K562 (cell line): ENCODE measurements around the gene HEMK1. TPM values are rescaled to one million over a fixed set of nuclear protein-coding genes. Genes with fewer than 3 reads are reported as not detected.
A peak's percentile ranks its signal among the peaks of the same experiment; 100 is the strongest.

Experiments used
- BACH1 ChIP-seq: fragments of 200-800 bp; sonication (Bioruptor generic); IDR thresholded peaks from 2 replicates; pipeline ENCODE4 v1.6.1; 2016; ENCODE audit warnings: missing genetic modification characterization, missing compliant biosample characterization
- C11orf30 ChIP-seq: fragments of 450-650 bp; IDR thresholded peaks from 2 replicates; pipeline ENCODE4 v1.6.1; 2016; ENCODE audit warnings: low read depth, mild to moderate bottlenecking
- CHD4 ChIP-seq: fragments of 200-600 bp; sonication (generic); IDR thresholded peaks from 3 replicates; pipeline ENCODE4 v1.6.1; 2012; ENCODE audit warnings: low read depth, mild to moderate bottlenecking, mixed read lengths, low read length, inconsistent platforms; ENCODE audit not compliant: insufficient read depth, insufficient replicate concordance, poor library complexity, severe bottlenecking
- EHMT2 ChIP-seq: fragments of 450-650 bp; IDR thresholded peaks from 2 replicates; pipeline ENCODE4 v1.6.1; 2018; ENCODE audit warnings: antibody characterized with exemption
- FOXJ2 ChIP-seq: fragments of 200-800 bp; sonication (Bioruptor generic); IDR thresholded peaks from 2 replicates; pipeline ENCODE4 v1.6.1; 2016; ENCODE audit warnings: missing genetic modification characterization, missing compliant biosample characterization
- GABPB2 ChIP-seq: fragments of 250-450 bp; sonication (Bioruptor Pico); conservative IDR thresholded peaks from 2 replicates; pipeline ENCODE4 v1.5.1; 2021; ENCODE audit warnings: mild to moderate bottlenecking
- KLF10 ChIP-seq: fragments of 250-450 bp; sonication (Bioruptor Pico); IDR thresholded peaks from 2 replicates; pipeline ENCODE4 v1.6.1; 2021; ENCODE audit warnings: matching md5 sums
- MAFF ChIP-seq: IDR thresholded peaks from 2 replicates; pipeline ENCODE4 v1.6.1; 2012; ENCODE audit warnings: low read length, improper control_type of control experiment
- MECOM ChIP-seq: fragments of 250-450 bp; sonication (Bioruptor Pico); IDR thresholded peaks from 2 replicates; pipeline ENCODE4 v1.8.0; 2022; ENCODE audit warnings: inconsistent platforms
- PHB ChIP-seq: fragments of 250-450 bp; sonication (Bioruptor Pico); IDR thresholded peaks from 2 replicates; pipeline ENCODE4 v1.5.0; 2021
- POLR2A ChIP-seq: fragments of 450-650 bp; conservative IDR thresholded peaks from 2 replicates; pipeline ENCODE4 v1.6.1; 2016
- POLR2AphosphoS2 ChIP-seq: IDR thresholded peaks from 2 replicates; pipeline ENCODE4 v1.6.1; 2012; ENCODE audit warnings: low read length, improper control_type of control experiment
- RBM25 ChIP-seq: fragments of 200-400 bp; formaldehyde crosslinking; IDR thresholded peaks from 2 replicates; pipeline ENCODE4 v1.6.1; 2018; ENCODE audit warnings: low read length, low read depth, moderate library complexity; ENCODE audit not compliant: severe bottlenecking
- RNF2 ChIP-seq: sonication (generic); IDR thresholded peaks from 2 replicates; pipeline ENCODE4 v1.6.1; 2016
- SIRT6 ChIP-seq: IDR thresholded peaks from one replicate; pipeline ENCODE4 v1.6.1; 2012; ENCODE audit warnings: low read depth, mild to moderate bottlenecking, control low read depth, inconsistent platforms, low read length, moderate library complexity
- SMARCB1 ChIP-seq: IDR thresholded peaks from 2 replicates; pipeline ENCODE4 v1.6.1; 2011; ENCODE audit warnings: improper control_type of control experiment, low read depth; ENCODE audit not compliant: insufficient read length
- TSC22D4 ChIP-seq: fragments of 450-650 bp; IDR thresholded peaks from 2 replicates; pipeline ENCODE4 v1.6.1; 2016; ENCODE audit warnings: missing genetic modification characterization, missing biosample characterization, control low read depth
- XRCC3 ChIP-seq: fragments of 450-650 bp; IDR thresholded peaks from 2 replicates; pipeline ENCODE4 v1.6.1; 2017; ENCODE audit warnings: mild to moderate bottlenecking, moderate library complexity
- YBX1 ChIP-seq: fragments of 450-650 bp; IDR thresholded peaks from 2 replicates; pipeline ENCODE4 v1.7.1; 2016; ENCODE audit warnings: mild to moderate bottlenecking
- ZNF143 ChIP-seq: sonication (generic); formaldehyde crosslinking; IDR thresholded peaks from 2 replicates; pipeline ENCODE4 v1.9.0; 2022; ENCODE audit warnings: mild to moderate bottlenecking, missing genetic modification reagents
- ZNF24 ChIP-seq: fragments of 450-650 bp; IDR thresholded peaks from 2 replicates; pipeline ENCODE4 v1.6.1; 2016
- ZNF699 ChIP-seq: fragments of 250-450 bp; sonication (Bioruptor Pico); IDR thresholded peaks from 2 replicates; pipeline ENCODE4 v1.8.0; 2021; ENCODE audit warnings: mild to moderate bottlenecking, moderate library complexity; ENCODE audit not compliant: insufficient replicate concordance
- polyA plus RNA-seq, 8 experiments: library from polyadenylated mRNA; depleted of rRNA in 4 of 8; stranded (reverse) in 5 of 8; unstranded in 3 of 8; fragments of >200 nt; fragmentation: Nextera tagmentation in 2 of 8; fragmentation: Illumina TruSeq in 1 of 8; extraction: Ambion mirVana in 2 of 8; extraction: Trizol in 1 of 8; gene quantifications; 2 replicates each; pipeline versions ENCODE4 v1.2.1 to v1.2.3, GENCODE V29; 2011 to 2014; ENCODE audit warnings: inconsistent platforms in 1 of 8, missing spikeins in 1 of 8
- total RNA-seq, 7 experiments: library from RNA; depleted of rRNA in 6 of 7; stranded (reverse); fragments of >200 nt in 6 of 7; fragmentation: Illumina TruSeq in 2 of 7; extraction: Trizol in 2 of 7; gene quantifications; 2 replicates each; pipeline versions ENCODE4 v1.2.1 to v1.2.3, GENCODE V29; 2011 to 2021; ENCODE audit warnings: low replicate concordance in 1 of 7
- TF ChIP-seq, protein P1 (sequence below): sonication (generic); formaldehyde crosslinking; IDR thresholded peaks from 2 replicates; pipeline ENCODE4 v1.8.1; 2023; ENCODE audit warnings: mild to moderate bottlenecking, missing genetic modification reagents, moderate library complexity
- TF ChIP-seq, protein P2 (sequence below), 3 experiments: fragments of 200-800 bp in 1 of 3; fragments of 250-450 bp in 1 of 3; fragments of 450-650 bp in 1 of 3; sonication (Bioruptor Pico) in 1 of 3; sonication (Bioruptor generic) in 1 of 3; formaldehyde crosslinking in 1 of 3; IDR thresholded peaks; 2 replicates each; pipeline versions ENCODE4 v1.6.1 to v1.8.0; 2016 to 2022; ENCODE audit warnings: mild to moderate bottlenecking in 2 of 3, missing genetic modification characterization in 2 of 3, missing compliant biosample characterization in 1 of 3, moderate library complexity in 1 of 3
- TF ChIP-seq, protein P3 (sequence below): sonication (generic); formaldehyde crosslinking; IDR thresholded peaks from 2 replicates; pipeline ENCODE4 v1.9.0; 2022; ENCODE audit warnings: mild to moderate bottlenecking, missing genetic modification reagents

HEMK1 gene
- total and polyA plus RNA-seq, 9 of the 15 experiments (the other 6 are each of a cell fraction or from before 2014, with no cell fraction given) = 2.0 to 16.8 (median 11.4) TPM

DNA sequence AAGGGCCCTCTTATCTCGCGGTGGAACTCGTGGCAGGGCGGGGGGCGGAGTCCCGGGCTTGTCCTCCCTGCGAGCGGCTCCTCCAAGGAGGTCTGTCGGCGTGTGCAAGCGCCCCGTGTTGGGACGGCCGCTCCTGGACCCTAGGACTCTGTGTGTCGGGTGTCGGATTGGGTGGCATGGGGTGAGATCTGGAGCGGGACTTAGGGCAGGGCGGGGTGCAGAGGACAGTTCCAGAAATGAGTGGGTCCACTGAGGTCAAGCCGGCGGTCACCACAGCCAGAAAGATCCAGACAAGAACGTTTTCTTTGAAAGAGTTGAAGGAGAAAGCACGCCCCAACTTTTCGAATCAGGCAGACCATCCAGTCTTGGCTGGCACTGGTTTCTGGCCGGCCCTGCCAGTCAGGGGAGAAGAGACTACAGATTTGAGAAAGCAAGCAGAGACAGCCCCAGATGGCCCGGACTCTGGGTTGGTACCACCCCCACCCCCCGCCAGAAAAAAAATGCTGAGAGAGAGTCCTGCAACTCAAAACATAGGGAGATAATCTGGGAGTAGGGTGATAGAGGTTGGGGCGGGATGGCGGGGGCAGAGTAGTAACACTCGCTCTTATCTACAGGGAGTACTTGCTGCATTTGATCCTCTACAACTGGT is 43.0 kb downstream of the HEMK1 start (continued):
- TF ChIP-seq, protein P1, sequence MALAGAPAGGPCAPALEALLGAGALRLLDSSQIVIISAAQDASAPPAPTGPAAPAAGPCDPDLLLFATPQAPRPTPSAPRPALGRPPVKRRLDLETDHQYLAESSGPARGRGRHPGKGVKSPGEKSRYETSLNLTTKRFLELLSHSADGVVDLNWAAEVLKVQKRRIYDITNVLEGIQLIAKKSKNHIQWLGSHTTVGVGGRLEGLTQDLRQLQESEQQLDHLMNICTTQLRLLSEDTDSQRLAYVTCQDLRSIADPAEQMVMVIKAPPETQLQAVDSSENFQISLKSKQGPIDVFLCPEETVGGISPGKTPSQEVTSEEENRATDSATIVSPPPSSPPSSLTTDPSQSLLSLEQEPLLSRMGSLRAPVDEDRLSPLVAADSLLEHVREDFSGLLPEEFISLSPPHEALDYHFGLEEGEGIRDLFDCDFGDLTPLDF (CRISPR knock-in tag) = no peak
- TF ChIP-seq C11orf30 (0 out of 2 replicates have a peak, but pooled peaks have one; percentile 20), PHB (CRISPR knock-in tag) (no peak), ZNF24 (peak; percentile 43; the same call in 1 of the 2 replicates), POLR2A (peak; percentile 73), XRCC3 (no peak), TSC22D4 (no peak), BACH1 (tag) (no peak), KLF10 (CRISPR knock-in tag) (no peak), FOXJ2 (0 out of 2 replicates have a peak, but pooled peaks have one; percentile 34), CHD4 (no peak), POLR2AphosphoS2 (no peak; the same call in 1 of the 2 replicates), EHMT2 (no peak), RNF2 (peak; percentile 6; the same call in 1 of the 2 replicates), RBM25 (no peak), SMARCB1 (no peak), MAFF (no peak), ZNF143 (CRISPR knock-in tag) (no peak), ZNF699 (no peak), GABPB2 (no peak), YBX1 (no peak), MECOM (no peak), SIRT6 (no peak)
- TF ChIP-seq, protein P2, sequence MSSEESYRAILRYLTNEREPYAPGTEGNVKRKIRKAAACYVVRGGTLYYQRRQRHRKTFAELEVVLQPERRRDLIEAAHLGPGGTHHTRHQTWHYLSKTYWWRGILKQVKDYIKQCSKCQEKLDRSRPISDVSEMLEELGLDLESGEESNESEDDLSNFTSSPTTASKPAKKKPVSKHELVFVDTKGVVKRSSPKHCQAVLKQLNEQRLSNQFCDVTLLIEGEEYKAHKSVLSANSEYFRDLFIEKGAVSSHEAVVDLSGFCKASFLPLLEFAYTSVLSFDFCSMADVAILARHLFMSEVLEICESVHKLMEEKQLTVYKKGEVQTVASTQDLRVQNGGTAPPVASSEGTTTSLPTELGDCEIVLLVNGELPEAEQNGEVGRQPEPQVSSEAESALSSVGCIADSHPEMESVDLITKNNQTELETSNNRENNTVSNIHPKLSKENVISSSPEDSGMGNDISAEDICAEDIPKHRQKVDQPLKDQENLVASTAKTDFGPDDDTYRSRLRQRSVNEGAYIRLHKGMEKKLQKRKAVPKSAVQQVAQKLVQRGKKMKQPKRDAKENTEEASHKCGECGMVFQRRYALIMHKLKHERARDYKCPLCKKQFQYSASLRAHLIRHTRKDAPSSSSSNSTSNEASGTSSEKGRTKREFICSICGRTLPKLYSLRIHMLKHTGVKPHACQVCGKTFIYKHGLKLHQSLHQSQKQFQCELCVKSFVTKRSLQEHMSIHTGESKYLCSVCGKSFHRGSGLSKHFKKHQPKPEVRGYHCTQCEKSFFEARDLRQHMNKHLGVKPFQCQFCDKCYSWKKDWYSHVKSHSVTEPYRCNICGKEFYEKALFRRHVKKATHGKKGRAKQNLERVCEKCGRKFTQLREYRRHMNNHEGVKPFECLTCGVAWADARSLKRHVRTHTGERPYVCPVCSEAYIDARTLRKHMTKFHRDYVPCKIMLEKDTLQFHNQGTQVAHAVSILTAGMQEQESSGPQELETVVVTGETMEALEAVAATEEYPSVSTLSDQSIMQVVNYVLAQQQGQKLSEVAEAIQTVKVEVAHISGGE (CRISPR knock-in tag; IDR thresholded peaks at IDR 0.05) = peak in 1 of 3 experiments; percentile 36; a peak in 2 of 6 replicates
- TF ChIP-seq, protein P3, sequence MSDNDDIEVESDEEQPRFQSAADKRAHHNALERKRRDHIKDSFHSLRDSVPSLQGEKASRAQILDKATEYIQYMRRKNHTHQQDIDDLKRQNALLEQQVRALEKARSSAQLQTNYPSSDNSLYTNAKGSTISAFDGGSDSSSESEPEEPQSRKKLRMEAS (CRISPR knock-in tag) = peak; percentile 75
